ENCODE results near the gene ASS1.
A peak's percentile ranks its signal among the peaks of the same experiment; 100 is the strongest.
"Not testable (repeated sequence)": the region's sequence is repeated elsewhere in the genome, so short reads cannot be mapped to it uniquely, and the experiment has no call there.

Gene ASS1

GRCh38 chr9:130419521-130420035 is 25.2 kb upstream of the ASS1 start:
- DNase-seq, result no peak

GRCh38 chr9:130421154-130421801 is 23.5 kb upstream of the ASS1 start:
- DNase-seq, result no peak

GRCh38 chr9:130421802-130422276 is 22.9 kb upstream of the ASS1 start:
- peak; percentile 77 for DNase-seq

GRCh38 chr9:130422546-130422945 is 22.2 kb upstream of the ASS1 start:
- DNase-seq, result no peak

- no peak for DNase-seq
Observed at GRCh38 chr9:130423272-130423671, 21.5 kb upstream of the ASS1 start.

- no peak for DNase-seq
Observed at GRCh38 chr9:130424595-130425454, 19.9 kb upstream of the ASS1 start.

GRCh38 chr9:130425741-130426466 is 18.9 kb upstream of the ASS1 start:
- DNase-seq, result no peak

- DNase-seq, result no peak
Observed at GRCh38 chr9:130426467-130426773, 18.3 kb upstream of the ASS1 start.

GRCh38 chr9:130426883-130427282 is 17.9 kb upstream of the ASS1 start:
- no peak for DNase-seq

GRCh38 chr9:130427326-130427725 is 17.4 kb upstream of the ASS1 start:
- no peak for DNase-seq

- DNase-seq, result no peak
Observed at GRCh38 chr9:130428086-130428665, 16.6 kb upstream of the ASS1 start.

- no peak for DNase-seq
Observed at GRCh38 chr9:130429381-130429780, 15.4 kb upstream of the ASS1 start.

GRCh38 chr9:130429831-130430230 is 14.9 kb upstream of the ASS1 start:
- no peak for DNase-seq

GRCh38 chr9:130430232-130430631 is 14.5 kb upstream of the ASS1 start:
- peak; percentile 25 for DNase-seq

GRCh38 chr9:130430734-130431535 is 13.8 kb upstream of the ASS1 start:
- no peak for DNase-seq

- no peak for DNase-seq
Observed at GRCh38 chr9:130431536-130432303, 13.0 kb upstream of the ASS1 start.

- peak; percentile 73 for DNase-seq
Observed at GRCh38 chr9:130432362-130432761, 12.4 kb upstream of the ASS1 start.

GRCh38 chr9:130432796-130433167 is 12.0 kb upstream of the ASS1 start:
- peak; percentile 80 for DNase-seq

- peak; percentile 85 for DNase-seq
Observed at GRCh38 chr9:130433168-130433946, 11.4 kb upstream of the ASS1 start.

GRCh38 chr9:130433947-130434262 is 10.9 kb upstream of the ASS1 start:
- DNase-seq, result no peak

GRCh38 chr9:130434656-130435055 is 10.1 kb upstream of the ASS1 start:
- not testable (repeated sequence) for DNase-seq

Measured in DMS53 (cell line).